Measurements from ENCODE around the gene SCGB2A2. TPM values are rescaled to one million over a fixed set of nuclear protein-coding genes. Genes with fewer than 3 reads are reported as not detected.

SCGB2A2 gene
- total RNA-seq, 4 donors from 2014 or later, result not detected

DNA sequence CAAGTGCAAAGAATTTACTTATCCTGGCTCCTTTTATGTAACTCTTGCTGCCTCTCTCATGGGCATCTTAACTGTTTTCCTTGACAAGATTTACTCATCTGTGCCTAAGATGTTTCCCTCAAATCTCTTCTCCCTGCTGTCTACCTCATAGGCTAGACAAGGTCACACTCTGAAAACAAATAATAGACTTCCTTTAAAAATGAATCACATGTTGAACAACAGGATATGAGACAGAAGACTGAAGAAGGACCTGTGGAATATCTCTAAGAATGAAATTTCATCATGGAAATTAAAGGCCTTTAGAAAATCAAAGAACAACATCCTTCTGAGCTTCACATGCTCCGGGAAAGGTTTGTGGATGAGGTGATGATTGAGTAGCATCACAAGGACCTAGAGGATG lies 6.0 kb upstream of the SCGB2A2 start:
- TF ChIP-seq, protein P1, sequence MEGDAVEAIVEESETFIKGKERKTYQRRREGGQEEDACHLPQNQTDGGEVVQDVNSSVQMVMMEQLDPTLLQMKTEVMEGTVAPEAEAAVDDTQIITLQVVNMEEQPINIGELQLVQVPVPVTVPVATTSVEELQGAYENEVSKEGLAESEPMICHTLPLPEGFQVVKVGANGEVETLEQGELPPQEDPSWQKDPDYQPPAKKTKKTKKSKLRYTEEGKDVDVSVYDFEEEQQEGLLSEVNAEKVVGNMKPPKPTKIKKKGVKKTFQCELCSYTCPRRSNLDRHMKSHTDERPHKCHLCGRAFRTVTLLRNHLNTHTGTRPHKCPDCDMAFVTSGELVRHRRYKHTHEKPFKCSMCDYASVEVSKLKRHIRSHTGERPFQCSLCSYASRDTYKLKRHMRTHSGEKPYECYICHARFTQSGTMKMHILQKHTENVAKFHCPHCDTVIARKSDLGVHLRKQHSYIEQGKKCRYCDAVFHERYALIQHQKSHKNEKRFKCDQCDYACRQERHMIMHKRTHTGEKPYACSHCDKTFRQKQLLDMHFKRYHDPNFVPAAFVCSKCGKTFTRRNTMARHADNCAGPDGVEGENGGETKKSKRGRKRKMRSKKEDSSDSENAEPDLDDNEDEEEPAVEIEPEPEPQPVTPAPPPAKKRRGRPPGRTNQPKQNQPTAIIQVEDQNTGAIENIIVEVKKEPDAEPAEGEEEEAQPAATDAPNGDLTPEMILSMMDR (IDR thresholded peaks at IDR 0.05; ENCODE audit: low read depth), result no peak

DNA sequence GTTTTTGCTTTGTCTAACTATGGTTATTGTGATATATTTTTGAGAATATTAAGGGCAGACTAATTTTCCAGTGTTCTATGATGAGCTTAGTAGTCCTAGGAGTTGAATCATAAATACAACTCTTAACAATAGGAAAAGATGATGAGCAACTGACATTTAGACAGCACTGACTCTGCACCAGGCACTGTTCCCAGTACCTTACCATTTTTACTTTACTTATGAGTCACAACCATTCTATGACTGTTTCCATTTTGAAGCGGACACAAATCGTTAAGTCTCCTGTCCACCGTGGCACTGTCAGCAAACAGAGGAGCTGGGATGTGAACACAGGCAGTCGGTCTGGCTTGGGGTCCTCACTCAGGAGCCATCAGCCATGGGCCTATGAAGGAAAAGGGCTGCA lies 3.4 kb upstream of the SCGB2A2 start:
- TF ChIP-seq, protein P1 (IDR thresholded peaks at IDR 0.05; ENCODE audit: low read depth), result no peak

DNA sequence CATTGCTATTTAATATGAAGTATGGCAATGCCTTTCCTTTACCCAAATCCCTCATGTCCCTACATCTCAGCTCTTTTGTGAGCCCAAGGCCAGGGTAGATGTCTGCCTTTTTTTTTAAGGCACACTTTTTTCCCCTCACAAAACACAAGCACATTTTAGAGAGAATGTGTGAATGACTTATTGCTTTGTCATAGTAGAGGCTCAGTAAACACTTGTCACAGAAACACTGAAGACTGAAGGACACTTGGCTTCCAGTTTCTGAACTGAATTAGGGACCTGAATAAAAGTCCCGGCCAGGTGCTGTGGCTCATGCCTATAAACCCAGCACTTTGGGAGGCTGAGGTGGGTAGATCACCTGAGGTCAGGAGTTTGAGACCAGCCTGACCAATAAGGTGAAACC lies 2.9 kb upstream of the SCGB2A2 start:
- TF ChIP-seq, protein P1 (IDR thresholded peaks at IDR 0.05; ENCODE audit: low read depth), result no peak

DNA sequence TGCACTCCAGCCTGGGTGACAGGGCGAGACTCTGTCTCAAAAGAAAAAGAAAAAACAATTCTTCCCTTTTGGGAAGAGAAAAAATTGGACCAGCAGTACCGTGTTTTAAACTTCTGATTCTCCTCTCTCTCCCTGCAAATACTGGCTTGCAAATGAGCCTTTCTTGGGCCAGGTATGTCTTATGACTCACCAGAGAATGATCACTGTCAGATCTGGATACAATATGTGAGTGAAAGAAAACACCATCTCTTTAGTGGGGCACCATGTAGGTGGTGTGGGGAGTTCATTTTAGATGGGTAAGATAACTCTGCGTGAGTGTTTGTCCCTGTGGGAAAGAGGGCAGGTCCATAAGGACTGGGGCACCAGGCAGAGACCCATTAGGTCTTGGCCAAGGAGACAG lies 2.4 kb upstream of the SCGB2A2 start:
- TF ChIP-seq, protein P1 (IDR thresholded peaks at IDR 0.05; ENCODE audit: low read depth), result no peak

DNA sequence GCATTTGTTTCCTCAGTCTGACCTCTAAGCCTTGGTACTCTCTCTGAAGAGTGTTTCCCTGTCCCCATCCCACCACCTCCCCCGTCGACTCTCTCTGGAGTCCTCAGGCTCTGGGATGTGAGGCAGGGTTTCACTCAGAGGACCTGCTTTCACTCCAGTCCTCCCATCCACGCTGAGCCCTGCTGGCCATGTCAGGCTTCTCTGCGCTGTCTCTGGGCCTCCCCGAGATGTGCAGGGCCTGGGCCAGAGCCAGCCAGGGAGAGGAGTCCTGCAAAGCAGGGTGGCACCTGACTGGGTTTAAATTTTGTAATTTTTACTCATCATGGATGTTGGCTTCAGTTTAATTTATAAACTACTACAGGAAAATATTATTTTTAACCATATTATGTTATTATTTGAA lies 3.3 kb downstream of the SCGB2A2 start:
- TF ChIP-seq, protein P1 (IDR thresholded peaks at IDR 0.05; ENCODE audit: low read depth), result no peak

DNA sequence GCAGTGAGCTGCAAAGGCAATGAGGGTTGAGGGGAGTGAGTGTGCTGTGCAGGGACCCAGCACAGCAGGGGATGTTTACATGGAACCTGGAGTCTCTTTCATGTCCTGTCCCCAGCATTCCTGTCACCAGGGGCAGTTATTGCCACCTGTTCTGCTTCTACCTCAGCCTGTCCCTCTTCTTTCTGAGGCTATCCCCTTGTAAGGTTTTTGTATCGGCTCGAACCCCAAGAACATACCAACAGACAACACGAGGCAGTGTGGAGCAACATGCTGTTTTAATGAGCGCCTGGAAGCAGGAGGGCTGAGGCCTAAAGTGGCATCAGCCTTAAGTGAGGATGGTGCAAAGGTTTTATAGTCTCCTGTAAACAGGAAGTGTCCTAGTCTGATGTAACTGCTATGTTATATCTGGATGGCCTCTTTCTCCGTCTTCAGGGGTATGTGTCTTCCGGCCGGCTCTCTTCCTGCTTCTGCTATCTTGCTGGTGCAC lies 3.9 kb downstream of the SCGB2A2 start:
- TF ChIP-seq, protein P1 (IDR thresholded peaks at IDR 0.05; ENCODE audit: low read depth), result no peak

DNA sequence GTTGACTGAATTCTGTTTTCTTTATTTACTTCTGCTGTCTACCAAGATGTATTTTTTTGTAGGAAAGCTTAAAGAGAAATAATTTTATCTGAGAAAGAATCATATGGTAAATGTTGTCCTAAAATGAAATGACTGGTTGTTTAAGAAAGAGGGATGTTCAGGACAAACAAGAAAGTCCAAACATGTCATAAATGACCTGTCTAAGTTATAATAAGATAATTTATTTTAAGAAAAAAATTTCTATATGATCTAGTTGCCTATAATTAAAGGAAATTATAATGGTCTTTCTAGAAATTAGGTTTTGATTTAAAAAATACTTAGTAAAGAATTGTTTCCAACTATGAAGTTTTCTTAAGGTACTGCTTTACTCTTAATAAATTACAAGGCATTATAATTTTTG lies 10.5 kb downstream of the SCGB2A2 start:
- TF ChIP-seq, protein P1 (IDR thresholded peaks at IDR 0.05; ENCODE audit: low read depth), result no peak
